Measurements from ENCODE around the gene AP2A2.
"Not testable (repeated sequence)": the region's sequence is repeated elsewhere in the genome, so short reads cannot be mapped to it uniquely, and the experiment has no call there.

AP2A2 gene

GRCh38 chr11:1015826-1016545 lies 90.3 kb downstream of the AP2A2 start:
- DNase-seq (ENCODE audit: low spot score), result no peak

DNA sequence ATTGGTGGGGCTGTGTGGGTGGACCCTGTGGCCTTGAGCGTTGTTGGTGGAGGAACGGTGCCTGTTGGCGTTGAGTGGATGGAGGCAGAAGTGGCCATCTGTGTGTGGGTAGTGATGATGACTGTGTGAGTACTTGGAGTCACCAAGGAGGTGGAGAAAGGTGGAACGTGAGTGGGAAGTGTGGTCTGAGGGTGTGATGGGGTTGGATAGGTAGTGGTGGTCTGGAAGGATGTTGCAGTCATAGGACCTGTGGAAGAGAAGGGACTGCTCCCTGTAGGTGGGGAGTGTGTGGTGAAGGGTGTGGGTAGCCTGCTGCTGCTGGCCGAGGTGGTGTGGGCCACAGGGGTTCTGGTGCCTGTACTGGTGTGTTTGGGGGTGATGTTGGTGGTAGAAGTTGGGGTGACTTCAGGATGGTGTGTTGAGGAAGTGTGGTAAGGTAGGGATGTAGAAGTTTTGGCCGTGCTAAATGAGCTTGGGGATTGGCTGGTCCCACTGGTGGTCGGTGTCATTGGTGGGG lies 91.0 kb downstream of the AP2A2 start:
- DNase-seq (ENCODE audit: low spot score), result not testable (repeated sequence)

- no peak for DNase-seq (ENCODE audit: low spot score)
Measured at GRCh38 chr11:1017269-1018005, 91.8 kb downstream of the AP2A2 start.

DNA sequence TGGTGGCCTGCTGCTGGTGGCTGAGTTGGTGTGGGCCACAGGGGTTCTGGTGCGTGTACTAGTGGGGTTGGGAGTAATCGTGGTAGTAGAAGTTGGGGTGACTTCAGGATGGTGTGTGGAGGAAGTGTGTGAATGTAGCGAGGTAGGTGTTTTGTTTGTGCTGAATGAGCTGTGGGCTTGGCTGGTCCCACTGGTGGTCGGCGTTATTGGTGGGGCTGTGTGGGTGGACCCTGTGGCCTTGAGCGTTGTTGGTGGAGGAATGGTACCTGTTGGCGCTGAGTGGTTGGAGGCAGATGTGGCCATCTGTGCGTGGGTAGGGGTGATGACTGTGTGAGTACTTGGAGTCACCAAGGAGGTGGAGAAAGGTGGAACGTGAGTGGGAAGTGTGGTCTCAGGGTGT lies 92.4 kb downstream of the AP2A2 start:
- DNase-seq (ENCODE audit: low spot score), result no peak

DNA sequence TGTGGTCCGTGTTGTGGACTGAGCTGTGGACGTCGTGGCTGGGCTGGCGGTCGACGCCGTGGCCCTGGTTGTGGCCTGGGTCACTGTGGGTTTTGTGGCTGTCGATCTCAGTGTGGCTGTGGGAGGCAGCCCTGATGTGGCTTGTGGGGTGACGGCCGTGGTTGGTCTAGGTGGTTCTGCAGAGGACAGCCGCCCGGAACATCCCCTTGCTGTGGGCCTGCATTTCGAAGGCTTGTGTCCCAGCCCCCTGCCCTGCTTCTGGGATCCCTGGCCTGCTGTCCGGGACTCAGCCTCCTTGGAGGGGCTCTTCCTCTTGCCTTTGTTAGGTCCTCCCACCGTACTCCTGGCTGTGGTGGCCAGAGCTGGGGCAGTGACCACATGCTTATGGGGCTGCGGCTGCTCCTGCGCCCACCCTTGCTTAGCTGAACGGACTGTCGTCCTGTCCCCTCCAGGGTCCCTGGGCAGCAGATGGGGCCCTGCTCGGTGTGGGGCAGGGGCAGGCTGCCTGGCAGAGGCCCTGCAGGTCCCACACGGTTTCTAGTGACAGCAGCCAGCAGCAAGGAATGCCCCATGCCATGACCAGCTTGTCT lies 93.7 kb downstream of the AP2A2 start:
- DNase-seq (ENCODE audit: low spot score), result no peak

DNA sequence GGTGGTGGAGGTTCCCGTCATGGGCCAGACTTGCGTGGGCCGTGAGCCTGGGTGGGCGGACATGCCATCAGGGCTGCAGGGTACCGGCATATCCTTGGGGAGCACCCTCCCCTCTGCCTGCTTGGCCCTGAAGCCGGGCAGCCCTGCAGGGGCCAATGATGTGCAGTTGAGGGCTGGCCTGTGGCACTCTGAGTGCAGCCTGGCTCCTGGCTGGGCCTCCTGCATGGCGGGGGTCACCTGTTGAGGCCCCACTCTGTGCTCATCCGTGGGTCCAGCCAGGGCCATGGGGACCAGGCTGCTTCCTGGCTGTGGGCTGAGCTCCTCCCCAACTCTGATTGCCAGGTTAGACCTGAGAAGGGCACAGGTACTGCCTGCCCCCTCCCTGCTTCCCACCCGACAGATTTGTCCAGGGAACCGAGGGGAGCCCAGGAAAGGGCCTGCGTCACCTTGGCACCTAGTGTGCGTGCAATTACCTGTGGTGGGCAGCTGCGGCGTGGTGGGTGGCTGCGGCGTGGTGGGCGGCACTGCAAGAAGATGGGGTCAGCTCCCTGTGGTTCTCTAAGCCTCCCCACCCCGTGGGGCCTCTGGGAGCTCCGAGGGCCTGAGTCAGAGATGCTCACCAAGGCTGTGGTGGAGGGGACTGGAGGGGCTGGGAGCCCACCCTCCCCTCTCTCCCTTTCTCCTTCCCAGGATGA lies 94.7 kb downstream of the AP2A2 start:
- DNase-seq (ENCODE audit: low spot score), result no peak

- no peak for DNase-seq (ENCODE audit: low spot score)
Measured at GRCh38 chr11:1022411-1022810, 96.7 kb downstream of the AP2A2 start.

- no peak for DNase-seq (ENCODE audit: low spot score)
Measured at GRCh38 chr11:1022908-1023810, 97.5 kb downstream of the AP2A2 start.

DNA sequence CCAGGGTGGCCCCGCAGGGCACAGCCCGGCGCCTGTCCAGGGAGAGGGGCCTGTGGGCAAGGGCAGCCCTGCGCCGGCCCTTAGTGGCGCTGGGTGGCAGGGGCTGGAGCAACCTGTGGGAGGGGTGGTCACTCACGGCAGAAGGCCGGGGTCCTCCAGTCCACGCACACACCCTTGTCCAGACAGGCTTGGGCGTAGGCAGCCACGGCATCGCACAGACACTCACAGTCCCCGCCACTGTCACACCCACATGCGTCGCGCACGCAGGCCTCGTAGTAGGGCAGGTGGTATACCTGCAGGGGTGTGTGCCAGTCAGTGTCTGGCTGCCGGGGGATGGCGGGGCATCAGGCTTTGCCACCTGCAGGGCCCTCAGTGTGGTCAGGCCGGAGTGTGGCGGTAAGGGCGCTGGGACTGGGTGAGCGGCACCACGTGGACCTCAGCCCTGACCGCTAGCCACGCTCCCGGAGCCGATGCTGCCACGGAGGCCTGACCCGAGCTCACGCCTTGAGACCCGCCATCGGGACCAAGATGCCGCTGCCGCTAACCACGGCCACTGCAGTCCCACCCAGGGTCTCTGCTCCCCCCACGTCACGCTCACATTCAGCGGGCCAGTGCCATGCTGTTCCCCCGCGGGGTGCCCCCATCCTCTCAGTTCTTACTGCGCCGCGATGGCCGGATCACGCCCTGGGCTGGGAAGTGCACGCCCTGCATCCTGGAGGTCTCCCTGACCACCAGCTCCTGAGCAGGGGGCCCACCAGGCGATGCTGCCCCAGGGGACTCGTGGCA lies 98.3 kb downstream of the AP2A2 start:
- DNase-seq (ENCODE audit: low spot score), result no peak

DNA sequence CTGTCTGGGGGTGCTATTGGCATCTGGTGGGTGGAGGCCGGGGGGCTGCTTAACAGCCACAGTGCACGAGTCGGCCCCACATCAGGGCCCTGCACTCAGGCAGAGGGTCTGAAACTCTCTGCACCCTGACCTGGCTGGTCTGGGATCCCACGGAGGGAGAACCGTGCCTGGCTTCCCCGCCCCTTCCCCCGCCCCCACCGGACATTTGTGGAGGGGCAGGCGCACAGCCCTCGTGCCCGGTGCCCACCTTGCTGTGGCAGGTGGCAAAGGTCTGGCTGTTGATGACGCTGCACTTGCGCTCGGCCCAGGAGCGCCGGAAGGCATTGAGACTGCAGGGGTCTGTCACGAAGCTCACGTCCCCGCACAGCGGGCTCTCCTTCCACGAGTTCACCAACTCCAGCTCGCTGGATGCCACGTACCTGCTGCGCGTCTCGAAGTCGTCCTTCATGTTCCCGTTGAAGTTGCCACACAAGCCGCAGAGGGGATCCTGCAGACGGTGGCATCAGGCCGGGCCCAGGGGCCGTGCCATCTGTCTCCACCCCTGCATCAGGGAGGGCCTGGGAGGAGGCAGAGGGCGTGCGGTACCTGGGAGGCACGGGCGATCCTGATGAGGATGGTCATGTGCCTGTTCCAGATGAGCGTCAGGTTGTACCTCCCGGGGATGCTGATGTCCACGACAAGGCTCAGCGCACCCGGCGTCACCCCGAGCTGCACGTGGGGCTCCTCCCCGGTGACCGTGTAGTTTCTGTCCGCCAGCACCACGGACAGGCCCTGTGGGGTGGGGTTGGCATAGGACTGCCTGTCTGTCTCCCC lies 99.1 kb downstream of the AP2A2 start:
- DNase-seq (ENCODE audit: low spot score), result no peak

DNA sequence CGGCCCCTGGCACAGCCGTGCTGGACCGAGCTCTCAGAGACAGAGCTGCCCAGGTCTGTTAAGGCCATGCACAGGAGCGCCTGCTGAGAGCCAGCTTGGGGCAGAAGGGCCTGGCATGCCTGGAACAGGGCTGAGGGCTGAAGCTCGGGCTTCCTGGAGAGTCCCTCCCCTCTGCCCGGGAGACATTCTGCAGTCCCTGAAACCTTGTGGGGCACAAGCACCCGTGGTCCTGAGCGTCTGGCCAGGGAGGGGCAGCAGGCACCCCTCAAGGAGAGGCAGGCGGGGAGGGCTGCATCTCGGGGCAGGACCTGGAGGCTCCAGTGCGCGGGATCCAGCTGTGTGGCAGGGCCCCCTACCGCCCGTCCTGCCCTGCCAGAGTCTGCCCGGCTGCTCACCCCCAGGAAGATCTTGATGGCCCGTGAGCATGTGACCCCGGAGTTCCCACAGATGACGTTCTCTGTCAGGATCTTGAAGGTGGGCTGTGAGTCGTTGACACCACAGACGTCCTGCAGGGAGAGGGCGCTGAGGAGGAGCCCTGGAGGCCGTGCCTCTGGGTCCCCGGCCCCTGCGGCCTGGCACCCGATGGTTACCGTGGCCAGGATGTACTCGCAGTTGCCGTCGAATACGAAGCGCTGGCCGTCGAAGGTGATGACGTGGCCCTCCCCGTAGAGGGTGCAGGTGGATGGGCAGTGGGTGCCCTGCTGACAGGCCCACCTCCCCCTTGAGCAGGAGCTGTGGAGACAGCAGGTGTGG lies 99.9 kb downstream of the AP2A2 start:
- no peak for DNase-seq (ENCODE audit: low spot score)

GRCh38 chr11:1026163-1026450 lies 100.4 kb downstream of the AP2A2 start:
- DNase-seq (ENCODE audit: low spot score), result no peak

DNA sequence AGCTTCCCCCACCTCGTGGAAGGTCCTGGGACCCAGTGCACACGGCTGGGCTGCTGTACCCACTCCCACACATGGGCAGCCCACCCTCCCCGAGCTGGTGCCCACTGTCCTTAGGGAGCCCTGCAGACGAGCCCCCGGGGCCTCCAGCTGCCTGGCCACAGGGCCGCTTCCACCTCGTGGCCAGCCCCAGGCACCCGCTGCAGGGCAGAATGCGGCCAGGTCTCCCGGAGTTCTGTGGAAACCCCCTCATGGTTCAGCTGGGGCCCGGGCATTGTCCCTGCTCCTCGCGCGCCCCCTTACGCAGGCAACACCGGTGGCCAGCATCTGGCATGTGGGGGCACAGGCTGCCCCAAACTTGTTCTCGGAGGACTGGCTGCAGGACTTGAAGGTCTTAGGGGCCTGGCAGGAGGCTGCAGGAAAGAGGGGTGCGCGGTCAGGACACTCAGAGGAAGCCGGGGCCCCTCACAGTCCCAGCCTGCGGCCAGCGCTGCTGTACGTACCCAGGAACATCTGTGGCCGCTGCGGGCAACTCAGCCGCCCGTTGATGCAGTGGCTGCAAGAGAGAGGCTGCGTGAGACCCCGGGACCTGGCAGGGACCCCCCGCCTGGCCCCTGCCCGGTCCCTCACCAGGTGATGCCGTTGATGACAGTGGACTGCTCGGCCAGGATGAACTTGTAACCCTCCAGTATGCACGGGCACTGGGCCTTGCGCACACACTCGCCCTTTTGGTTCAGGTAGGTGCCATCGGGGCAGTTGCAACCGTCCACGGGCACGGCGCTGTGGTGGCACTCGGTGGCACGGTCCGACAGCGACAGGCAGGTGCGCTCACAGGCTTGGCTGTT lies 101.2 kb downstream of the AP2A2 start:
- DNase-seq (ENCODE audit: low spot score), result no peak

GRCh38 chr11:1027483-1028290 lies 102.0 kb downstream of the AP2A2 start:
- no peak for DNase-seq (ENCODE audit: low spot score)

GRCh38 chr11:1028291-1028540 lies 102.5 kb downstream of the AP2A2 start:
- no peak for DNase-seq (ENCODE audit: low spot score)

DNA sequence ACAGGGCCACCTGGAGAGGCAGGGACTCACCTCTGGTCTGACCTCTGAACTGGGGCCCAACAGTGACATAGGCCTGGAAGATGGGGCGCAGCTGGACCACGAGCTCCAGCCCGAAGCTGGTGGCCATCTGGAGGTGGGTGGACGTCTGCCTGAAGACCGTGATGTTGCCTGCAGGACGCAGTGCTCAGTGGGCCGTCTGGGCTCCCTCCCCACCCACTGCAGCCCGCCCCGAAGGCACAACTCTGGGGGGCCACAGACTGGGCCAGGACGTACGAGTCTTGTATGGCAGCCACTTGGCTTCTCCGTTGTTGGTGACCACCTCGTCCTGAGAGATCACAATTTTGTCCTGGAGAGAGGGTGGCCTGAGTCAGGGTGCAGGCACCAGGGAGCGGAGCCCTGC lies 102.9 kb downstream of the AP2A2 start:
- no peak for DNase-seq (ENCODE audit: low spot score)

DNA sequence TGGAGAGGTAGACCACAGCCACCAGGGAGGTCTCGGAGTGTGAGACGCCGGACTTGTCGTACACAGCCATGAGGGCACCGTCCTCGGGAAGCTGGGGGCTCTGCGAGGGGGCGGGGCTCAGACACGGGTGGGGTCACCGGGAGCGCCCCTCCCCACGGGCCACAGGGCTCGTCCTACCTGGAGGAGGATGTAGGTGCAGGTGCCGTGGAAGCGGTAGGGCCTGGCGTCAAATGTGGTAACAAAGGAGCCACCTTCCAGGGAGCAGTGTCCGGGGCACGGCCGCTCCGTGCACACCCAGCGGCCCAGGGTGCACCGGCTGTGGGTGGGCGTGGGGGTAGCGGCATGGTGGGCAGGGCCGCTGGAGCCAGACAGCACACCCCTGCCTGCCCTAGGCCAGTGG lies 103.4 kb downstream of the AP2A2 start:
- no peak for DNase-seq (ENCODE audit: low spot score)

DNA sequence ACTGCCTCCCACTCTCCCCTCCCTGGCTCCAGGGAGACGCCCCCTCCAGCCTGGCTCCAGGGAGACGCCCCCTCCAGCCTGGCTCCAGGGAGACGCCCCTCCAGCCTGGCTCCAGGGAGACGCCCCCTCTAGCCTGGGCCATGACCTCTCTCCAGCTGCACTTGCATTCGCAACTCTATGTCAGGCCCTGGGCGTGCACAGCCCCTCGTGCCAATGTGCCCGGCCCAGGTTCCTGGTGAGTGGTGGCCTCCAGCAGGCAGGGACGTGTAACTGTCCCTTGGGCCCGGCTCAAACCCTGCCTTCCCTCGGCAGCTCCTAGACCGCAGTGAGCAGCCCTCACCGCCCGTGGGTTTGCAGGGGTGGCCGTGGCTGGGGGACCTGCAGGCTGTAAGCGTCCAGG lies 104.0 kb downstream of the AP2A2 start:
- no peak for DNase-seq (ENCODE audit: low spot score)
